ENCODE data around the gene CHTF18.
A peak's percentile ranks its signal among the peaks of the same experiment; 100 is the strongest.
"Not testable (repeated sequence)": the region's sequence is repeated elsewhere in the genome, so short reads cannot be mapped to it uniquely, and the experiment has no call there.

Gene CHTF18

GRCh38 chr16:788399-789126 is at the start of gene CHTF18:
Gene CHTF18, plus strand, starts transcription at chr16:788620. Its CDS starts 65 bp downstream, at chr16:788685.
- peak; percentile 87 for DNase-seq

- DNase-seq: no peak
Observed at GRCh38 chr16:739560-740458, 48.6 kb upstream of the CHTF18 start.

- DNase-seq: no peak
Observed at GRCh38 chr16:740459-740763, 48.0 kb upstream of the CHTF18 start.

GRCh38 chr16:740764-741505 is 47.5 kb upstream of the CHTF18 start, which contains the start of gene CIAO3:
Gene CIAO3, minus strand, starts transcription at chr16:740997. Its CDS starts 12 bp downstream, at chr16:740985.
- peak; percentile 80 for DNase-seq

GRCh38 chr16:741986-742629 is 46.3 kb upstream of the CHTF18 start:
- DNase-seq: no peak

- not testable (repeated sequence) for DNase-seq
Observed at GRCh38 chr16:742894-743293, 45.5 kb upstream of the CHTF18 start.

- DNase-seq: no peak
Observed at GRCh38 chr16:743794-744500, 44.5 kb upstream of the CHTF18 start.

GRCh38 chr16:745739-746138 is 42.7 kb upstream of the CHTF18 start:
- DNase-seq: no peak

GRCh38 chr16:746637-747036 is 41.8 kb upstream of the CHTF18 start:
- DNase-seq: no peak

- DNase-seq: no peak
Observed at GRCh38 chr16:747978-748746, 40.3 kb upstream of the CHTF18 start.

- DNase-seq: no peak
Observed at GRCh38 chr16:749010-749409, 39.4 kb upstream of the CHTF18 start.

GRCh38 chr16:750485-750884 is 37.9 kb upstream of the CHTF18 start:
- DNase-seq: no peak

GRCh38 chr16:751152-752006 is 37.0 kb upstream of the CHTF18 start:
- peak; percentile 45 for DNase-seq

GRCh38 chr16:752007-752312 is 36.5 kb upstream of the CHTF18 start:
- peak; percentile 45 for DNase-seq

GRCh38 chr16:754121-754607 is 34.3 kb upstream of the CHTF18 start:
- DNase-seq: not testable (repeated sequence)

GRCh38 chr16:754656-755055 is 33.8 kb upstream of the CHTF18 start:
- DNase-seq: no peak

GRCh38 chr16:756428-756827 is 32.0 kb upstream of the CHTF18 start:
- no peak for DNase-seq

- no peak for DNase-seq
Observed at GRCh38 chr16:759110-759910, 29.1 kb upstream of the CHTF18 start.

- no peak for DNase-seq
Observed at GRCh38 chr16:760065-760464, 28.4 kb upstream of the CHTF18 start.
